Left colon (tissue), 2 donors: Measurements from ENCODE around the gene P2RX7. TPM values are rescaled to one million over a fixed set of nuclear protein-coding genes. Genes with fewer than 3 reads are reported as not detected.

ENCODE experiments used
- ATAC-seq: fragments of 200-7000 bp; cut with Tn5 transposase; one replicate; pipeline ENCODE4 v1.9.1; 2020; ENCODE audit warnings: mild to moderate bottlenecking, moderate library complexity
- DNase-seq, 2 donors: peaks; one replicate each; pipeline ENCODE4 v3.0.0-alpha.2; 2020
- intact Hi-C, 2 donors: fragments of 100-400 bp; cut with DNase I in 1 of 2; cut with micrococcal nuclease in 1 of 2; formaldehyde crosslinking; loops; one replicate each; pipeline versions ENCODE4 v1.11.2 to v1.14.0; 2022; cut with DNase I, micrococcal nuclease
- long read RNA-seq: library from polyadenylated mRNA; unstranded; transcript quantifications from one replicate; pipeline ENCODE4 v2.0.0, GENCODE V29; 2021
- total RNA-seq, 2 donors: library from RNA; stranded (reverse); fragmentation: NEBNext Ultra II Directional; extraction: Animal tissue kit (Norgen Biotek cat#: 25700); gene quantifications; one replicate each; pipeline ENCODE4 v1.2.1, GENCODE V29; 2021
- donor health status: DM: no; HTN: no; CAD: no.
- donor health status: DM: yes; HTN: yes; CAD: no.

The P2RX7 gene
- total RNA-seq, result 1 to 10 TPM in 1 of 2 donors, under 1 TPM in 1; 0.46 to 2.4 TPM
- long read RNA-seq, partial matches to known transcripts, result 0 of 1 reads
- long read RNA-seq, other reads (novel, unspliced or antisense), result 1 of 1 reads

- ATAC-seq (peak; percentile 98), DNase-seq (peak; percentile 75 to 76)
- intact Hi-C loops, result no loop called here
Observed at GRCh38 chr12:121132601-121133481, at the start of gene P2RX7. Gene P2RX7, plus strand, starts transcription at chr12:121132876. Its CDS starts 95 bp downstream, at chr12:121132971.

DNA sequence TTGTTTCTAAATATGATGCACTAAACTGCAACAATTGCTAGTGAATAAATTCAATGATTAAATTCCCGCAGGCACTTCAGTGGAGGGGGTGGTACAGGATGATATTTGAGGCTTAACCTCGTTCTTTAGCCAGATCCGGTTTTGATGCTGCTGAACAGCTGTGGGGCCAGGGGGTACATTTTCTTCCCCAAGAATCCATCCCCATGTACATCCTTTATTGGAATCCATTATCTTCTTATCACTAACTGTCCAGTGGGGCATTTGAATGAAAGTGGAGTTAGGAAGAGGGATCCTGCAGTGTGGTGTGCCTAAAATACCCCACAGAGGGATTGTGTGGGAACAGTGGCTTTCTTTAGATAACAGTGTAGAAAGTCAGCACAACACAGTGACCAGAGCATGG, 48.4 kb upstream of the P2RX7 start:
- DNase-seq (no peak), ATAC-seq (no peak)
- intact Hi-C loops, result no loop called here

GRCh38 chr12:121085069-121085468, 47.6 kb upstream of the P2RX7 start:
- no peak for ATAC-seq
- no peak for DNase-seq
- intact Hi-C loops, result no loop called here

DNA sequence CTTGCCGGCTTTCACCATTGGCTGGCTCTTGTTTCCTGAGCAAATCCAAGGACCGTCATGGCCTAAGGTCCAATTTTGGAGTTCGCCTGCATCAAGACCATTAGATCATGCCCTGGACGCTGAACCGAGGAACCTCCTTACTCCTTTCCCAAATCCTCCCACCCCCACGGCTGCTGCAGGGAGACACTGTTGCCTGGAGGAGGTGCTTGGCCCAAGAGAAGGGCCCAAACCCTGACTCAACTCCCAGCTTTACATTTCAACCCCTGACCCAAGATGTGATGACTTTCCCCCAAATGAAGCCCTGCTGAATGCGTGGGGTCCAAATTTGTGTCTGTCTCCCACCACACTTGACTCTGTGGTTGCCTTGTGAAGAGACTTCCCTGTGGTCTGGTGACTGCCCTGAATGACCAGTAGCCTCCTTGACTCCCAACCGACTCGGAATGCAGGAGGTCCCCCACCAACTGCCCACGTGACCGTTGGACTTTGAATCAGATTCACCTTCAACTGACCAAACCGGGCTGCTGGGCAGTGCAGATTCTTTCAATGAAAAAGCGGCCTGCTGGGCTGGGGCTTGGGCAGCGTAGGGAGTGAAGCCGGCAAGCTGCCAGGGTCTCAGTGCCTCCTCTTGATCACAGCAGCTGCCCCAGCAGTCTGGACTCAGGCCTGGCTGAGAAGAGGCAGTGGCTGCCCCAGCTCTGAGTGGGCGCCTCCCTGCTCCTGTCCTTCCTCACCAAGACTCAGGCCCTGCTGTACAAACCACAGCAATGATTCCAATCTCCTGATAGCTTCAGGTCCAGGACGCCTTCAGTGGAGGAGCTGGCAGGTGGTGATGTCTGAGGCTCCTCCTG, 46.9 kb upstream of the P2RX7 start:
- intact Hi-C loops, result no loop called here
- no peak for DNase-seq
- no peak for ATAC-seq

DNA sequence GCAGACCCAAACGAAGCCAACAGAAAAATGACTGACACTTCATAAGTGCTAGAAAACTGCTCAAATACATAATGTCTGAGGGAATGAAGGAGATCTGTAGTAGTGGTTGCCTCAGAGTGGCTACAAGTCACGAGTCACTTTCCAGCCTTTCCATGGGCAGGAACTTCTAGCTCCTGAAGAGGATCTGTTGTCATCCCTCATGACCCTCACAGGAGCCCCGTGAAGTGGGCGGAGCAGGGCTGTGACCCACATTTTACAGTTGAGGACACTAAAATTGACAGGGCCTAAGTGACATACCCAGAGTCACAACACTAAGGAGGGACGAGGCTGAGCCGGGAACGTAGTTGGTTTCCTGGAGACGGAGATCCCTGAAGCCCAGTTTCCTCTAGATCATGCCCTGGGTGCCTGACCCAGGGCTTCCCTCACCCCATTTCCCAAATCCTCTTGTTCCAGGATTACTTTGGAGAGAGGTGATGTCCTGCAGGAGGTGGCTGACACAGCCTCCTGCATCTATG, 45.8 kb upstream of the P2RX7 start:
- ATAC-seq, result no peak
- no peak for DNase-seq
- intact Hi-C loops, result no loop called here

GRCh38 chr12:121087467-121088194, 45.0 kb upstream of the P2RX7 start:
- no peak for ATAC-seq
- intact Hi-C loops, result no loop called here

GRCh38 chr12:121088195-121088585, 44.5 kb upstream of the P2RX7 start:
- ATAC-seq, result no peak
- intact Hi-C loops, result no loop called here

More at GRCh38 chr12:121087467-121088194, 45.0 kb upstream of the P2RX7 start:
- no peak for DNase-seq

GRCh38 chr12:121089031-121089812, 43.5 kb upstream of the P2RX7 start:
- ATAC-seq, result peak; percentile 75
- intact Hi-C loops, result no loop called here
- DNase-seq, result peak in 1 of 2 donors; percentile 28

More at GRCh38 chr12:121088195-121088585, 44.5 kb upstream of the P2RX7 start:
- DNase-seq, result no peak

- DNase-seq, result no peak
- intact Hi-C loops, result no loop called here
- no peak for ATAC-seq
Observed at GRCh38 chr12:121089813-121090430, 42.8 kb upstream of the P2RX7 start.

GRCh38 chr12:121090586-121091514, 41.8 kb upstream of the P2RX7 start:
- no peak for ATAC-seq
- intact Hi-C loops, result no loop called here
- no peak for DNase-seq

DNA sequence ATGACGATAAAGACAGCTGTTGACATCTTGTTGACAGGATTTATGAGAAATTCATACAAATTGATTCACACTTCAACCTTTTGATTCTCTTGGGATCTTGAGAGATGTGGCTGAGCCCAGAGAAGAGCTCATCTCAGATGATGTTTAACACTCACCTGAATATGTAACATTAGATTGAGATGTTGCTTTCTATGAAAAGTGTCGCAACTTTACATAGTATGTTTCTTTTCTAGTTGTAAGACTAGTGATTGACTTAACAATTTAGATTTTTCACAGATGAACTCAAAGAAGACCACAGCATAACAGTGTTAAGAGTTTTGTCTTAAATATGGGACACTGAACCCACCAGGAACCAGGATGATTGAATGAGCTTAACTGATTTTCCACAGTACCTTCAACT, 40.6 kb upstream of the P2RX7 start:
- ATAC-seq (no peak), DNase-seq (no peak)
- intact Hi-C loops, result no loop called here

DNA sequence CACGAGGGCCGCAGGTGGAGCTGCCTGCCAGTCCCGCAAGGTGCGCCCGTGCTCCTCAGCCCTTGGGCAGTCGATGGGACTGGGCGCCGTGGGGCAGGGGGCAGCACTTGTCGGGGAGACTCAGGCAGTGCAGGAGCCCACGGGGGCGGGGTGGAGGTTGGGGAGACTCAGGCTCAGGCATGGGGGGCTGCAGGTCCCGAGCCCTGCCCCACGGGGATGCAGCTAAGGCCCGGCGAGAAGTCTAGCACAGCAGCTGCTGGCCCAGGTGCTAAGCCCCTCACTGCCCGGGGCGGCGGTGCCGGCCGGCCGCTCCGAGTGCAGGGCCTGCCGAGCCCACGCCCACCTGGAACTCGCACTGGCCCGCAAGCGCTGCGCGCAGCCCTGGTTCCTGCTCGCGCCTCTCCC, 39.2 kb upstream of the P2RX7 start:
- ATAC-seq (no peak), DNase-seq (no peak)
- intact Hi-C loops, result no loop called here

DNA sequence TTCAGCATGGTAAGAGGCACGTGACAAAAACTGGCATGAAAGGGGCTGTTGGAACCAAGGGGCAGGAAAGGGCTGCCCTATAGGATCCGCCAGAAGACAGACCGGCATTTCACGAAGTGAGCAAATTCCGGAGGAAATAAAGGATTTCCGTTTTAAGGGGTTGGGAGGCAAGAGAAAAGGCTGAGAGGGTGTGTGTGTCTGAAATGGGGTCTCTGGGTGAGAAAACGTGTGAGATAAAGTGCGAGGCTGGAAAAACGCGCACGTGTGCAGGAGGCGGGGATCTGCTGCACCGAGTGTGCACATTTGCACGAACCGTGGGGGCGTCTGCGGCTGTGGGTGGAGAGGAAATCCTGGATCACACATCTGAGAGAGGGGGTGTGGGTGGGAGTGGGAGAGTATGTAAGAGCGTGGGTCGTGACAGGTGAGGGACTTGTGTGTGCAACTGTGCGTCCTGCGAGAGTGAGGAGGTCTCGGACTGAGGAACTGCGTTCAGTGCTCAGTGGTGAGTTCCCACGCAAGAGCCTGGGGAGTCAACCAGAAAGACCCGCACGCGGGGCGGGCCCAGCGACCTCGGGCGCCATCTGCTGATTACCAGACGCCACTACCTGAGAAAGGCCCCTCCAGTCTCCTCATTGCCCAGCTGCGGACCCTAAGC, 37.0 kb upstream of the P2RX7 start:
- DNase-seq (peak; percentile 43 to 76), ATAC-seq (peak; percentile 91)
- intact Hi-C loops, result no loop called here

DNA sequence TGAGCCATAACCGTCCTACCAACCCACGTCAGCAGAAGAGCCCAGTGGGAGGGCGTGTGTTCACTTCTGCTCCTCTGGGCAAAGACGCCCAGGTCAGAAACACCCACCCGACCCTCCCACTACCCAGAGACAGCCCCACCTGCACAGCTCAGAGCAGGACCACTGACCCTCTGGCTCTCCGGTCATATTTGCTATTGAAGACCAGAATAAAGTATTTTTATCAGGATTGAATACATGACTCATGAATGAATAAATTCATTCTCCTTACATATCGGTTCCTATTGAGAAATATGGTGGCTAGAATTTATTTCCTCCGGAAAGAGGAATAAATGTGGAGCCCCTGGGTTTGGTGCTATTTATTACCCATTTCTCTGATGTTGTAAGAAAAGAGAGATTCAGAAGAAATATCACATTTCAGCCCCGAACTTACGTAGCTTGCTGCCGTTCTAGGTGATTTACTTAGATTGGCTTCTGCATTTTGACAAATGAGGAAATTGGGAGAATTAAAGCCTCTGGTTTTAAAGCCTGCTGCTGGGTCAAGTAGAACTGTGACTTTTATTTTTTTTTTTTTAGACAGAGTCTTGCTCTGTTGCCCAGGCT, 36.4 kb upstream of the P2RX7 start:
- intact Hi-C loops, result no loop called here
- no peak for DNase-seq
- ATAC-seq, result no peak

GRCh38 chr12:121099779-121100178, 32.9 kb upstream of the P2RX7 start:
- ATAC-seq, result no peak
- intact Hi-C loops, result no loop called here
- no peak for DNase-seq

GRCh38 chr12:121102307-121102706, 30.4 kb upstream of the P2RX7 start:
- DNase-seq (no peak), ATAC-seq (no peak)
- intact Hi-C loops, result no loop called here
